ENCODE measurements around the gene UBE2J1.

Gene UBE2J1

DNA sequence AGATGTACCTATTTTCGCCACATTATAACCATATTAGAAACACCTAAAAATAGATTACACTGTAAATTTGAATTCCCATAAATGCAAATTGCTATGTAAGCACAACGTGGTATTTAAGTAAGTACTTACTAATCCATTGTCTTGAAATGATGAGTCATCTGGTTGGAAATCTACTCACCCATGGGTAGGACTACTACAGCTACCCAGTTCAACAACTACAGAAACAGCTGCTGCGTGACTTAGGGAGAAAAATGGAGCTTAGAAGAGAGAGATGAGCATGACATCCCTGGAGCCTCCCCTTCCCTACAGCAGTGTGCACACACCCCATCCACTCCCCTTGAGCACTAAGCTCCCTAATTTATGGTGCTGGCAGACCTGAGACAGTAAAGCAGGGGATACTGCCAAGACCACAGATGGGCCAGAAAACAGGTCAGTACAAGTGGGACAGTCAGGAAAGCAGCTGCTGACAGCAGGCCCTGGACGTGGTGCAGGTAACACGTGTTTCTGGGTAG lies 32.7 kb upstream of the UBE2J1 start:
- Histone ChIP-seq H3K9me3 (ENCODE audit: insufficient read depth, low read depth, low read length) (no peaks in the 10 kb centered on the region), H3K4me3 (ENCODE audit: low read length) (no peak overlapping the region), H3K27ac (ENCODE audit: low read length) (no peak overlapping the region), H3K9ac (ENCODE audit: low read depth, low read length) (no peak overlapping the region), H3K4me1 (ENCODE audit: insufficient read depth, low read length) (0 out of 2 replicates have a peak, but pooled peaks cover 6% of the 10 kb centered on the region), H3K27me3 (ENCODE audit: insufficient read depth, low read length) (no peaks in the 10 kb centered on the region), H3K36me3 (ENCODE audit: insufficient read depth, low read depth, low read length) (no peaks in the 10 kb centered on the region)

DNA sequence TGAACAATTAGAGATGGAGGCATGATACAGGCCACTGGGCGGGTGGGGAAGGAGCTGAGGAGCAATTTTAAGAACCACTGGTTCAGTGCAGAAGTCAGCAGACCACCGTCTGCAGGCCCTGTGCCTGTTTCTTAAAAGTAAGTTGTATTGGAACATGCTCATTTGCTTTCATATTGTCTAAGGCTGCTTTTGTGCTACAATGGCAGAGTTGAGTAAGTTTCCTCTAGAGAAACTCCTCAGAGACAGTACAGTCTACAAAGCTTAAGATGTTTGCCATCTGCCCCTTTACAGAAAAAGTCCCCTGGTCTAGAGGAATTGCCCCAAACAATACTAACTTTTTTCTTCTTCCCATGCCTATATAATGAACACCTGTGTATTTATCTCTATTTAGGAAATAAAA lies 28.5 kb upstream of the UBE2J1 start:
- no peaks in the 10 kb centered on the region for H3K36me3 ChIP-seq (ENCODE audit: insufficient read depth, low read depth, low read length)
- H3K4me1 ChIP-seq (ENCODE audit: insufficient read depth, low read length) = 0 out of 2 replicates have a peak, but pooled peaks cover 6% of the 10 kb centered on the region
- H3K4me3 ChIP-seq (ENCODE audit: low read length) = no peak overlapping the region
- H3K27me3 ChIP-seq (ENCODE audit: insufficient read depth, low read length) = no peaks in the 10 kb centered on the region
- no peak overlapping the region for H3K27ac ChIP-seq (ENCODE audit: low read length)
- no peak overlapping the region for H3K9ac ChIP-seq (ENCODE audit: low read depth, low read length)
- no peaks in the 10 kb centered on the region for H3K9me3 ChIP-seq (ENCODE audit: insufficient read depth, low read depth, low read length)

DNA sequence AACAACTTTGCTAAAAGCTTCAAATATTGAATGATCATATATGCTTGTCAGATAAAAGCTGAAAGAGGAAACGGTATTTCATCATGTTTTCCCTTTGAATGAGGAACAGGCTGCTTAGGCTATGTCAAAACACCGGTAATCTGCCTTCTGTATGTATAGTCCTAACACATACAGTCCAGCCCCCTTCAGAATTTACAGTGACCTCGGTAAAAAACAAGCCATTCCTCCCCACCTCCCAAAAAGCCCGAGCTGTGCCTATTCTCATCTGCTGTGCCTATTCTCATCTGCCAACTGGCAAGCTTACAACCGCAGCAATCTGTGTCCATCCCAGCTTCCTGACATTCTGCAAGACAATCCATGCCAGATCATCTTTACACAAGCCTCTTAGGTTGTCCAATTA lies 26.8 kb upstream of the UBE2J1 start:
- Histone ChIP-seq H3K4me3 (ENCODE audit: low read length) (no peak overlapping the region), H3K27me3 (ENCODE audit: insufficient read depth, low read length) (no peaks in the 10 kb centered on the region), H3K36me3 (ENCODE audit: insufficient read depth, low read depth, low read length) (no peaks in the 10 kb centered on the region), H3K4me1 (ENCODE audit: insufficient read depth, low read length) (peaks cover 4% of the 10 kb centered on the region; the same call in 1 of the 2 replicates), H3K9ac (ENCODE audit: low read depth, low read length) (no peak overlapping the region), H3K27ac (ENCODE audit: low read length) (no peak overlapping the region), H3K9me3 (ENCODE audit: insufficient read depth, low read depth, low read length) (no peaks in the 10 kb centered on the region)

DNA sequence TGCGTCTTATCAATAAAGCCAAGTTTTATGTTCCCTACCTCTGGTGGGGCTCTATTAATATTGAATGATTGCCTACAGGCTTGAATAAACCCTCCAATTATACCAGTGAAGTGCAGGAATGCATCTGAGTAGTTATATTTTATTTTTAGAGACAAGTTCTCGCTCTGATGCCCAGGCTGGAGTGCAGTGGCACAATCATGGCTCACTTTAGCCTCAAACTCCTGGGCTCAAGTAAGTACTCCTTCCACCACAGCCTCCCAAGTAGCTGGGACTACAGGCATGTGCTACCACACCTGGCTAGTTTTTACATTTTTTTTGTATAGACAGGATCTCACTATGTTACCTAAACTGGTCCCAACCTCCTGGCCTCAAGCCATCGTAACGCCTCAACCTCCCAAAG lies 26.1 kb upstream of the UBE2J1 start:
- Histone ChIP-seq H3K9ac (ENCODE audit: low read depth, low read length) (no peak overlapping the region), H3K9me3 (ENCODE audit: insufficient read depth, low read depth, low read length) (no peaks in the 10 kb centered on the region), H3K36me3 (ENCODE audit: insufficient read depth, low read depth, low read length) (no peaks in the 10 kb centered on the region), H3K4me1 (ENCODE audit: insufficient read depth, low read length) (peaks cover 4% of the 10 kb centered on the region; the same call in 1 of the 2 replicates), H3K27me3 (ENCODE audit: insufficient read depth, low read length) (no peaks in the 10 kb centered on the region), H3K4me3 (ENCODE audit: low read length) (no peak overlapping the region), H3K27ac (ENCODE audit: low read length) (no peak overlapping the region)

DNA sequence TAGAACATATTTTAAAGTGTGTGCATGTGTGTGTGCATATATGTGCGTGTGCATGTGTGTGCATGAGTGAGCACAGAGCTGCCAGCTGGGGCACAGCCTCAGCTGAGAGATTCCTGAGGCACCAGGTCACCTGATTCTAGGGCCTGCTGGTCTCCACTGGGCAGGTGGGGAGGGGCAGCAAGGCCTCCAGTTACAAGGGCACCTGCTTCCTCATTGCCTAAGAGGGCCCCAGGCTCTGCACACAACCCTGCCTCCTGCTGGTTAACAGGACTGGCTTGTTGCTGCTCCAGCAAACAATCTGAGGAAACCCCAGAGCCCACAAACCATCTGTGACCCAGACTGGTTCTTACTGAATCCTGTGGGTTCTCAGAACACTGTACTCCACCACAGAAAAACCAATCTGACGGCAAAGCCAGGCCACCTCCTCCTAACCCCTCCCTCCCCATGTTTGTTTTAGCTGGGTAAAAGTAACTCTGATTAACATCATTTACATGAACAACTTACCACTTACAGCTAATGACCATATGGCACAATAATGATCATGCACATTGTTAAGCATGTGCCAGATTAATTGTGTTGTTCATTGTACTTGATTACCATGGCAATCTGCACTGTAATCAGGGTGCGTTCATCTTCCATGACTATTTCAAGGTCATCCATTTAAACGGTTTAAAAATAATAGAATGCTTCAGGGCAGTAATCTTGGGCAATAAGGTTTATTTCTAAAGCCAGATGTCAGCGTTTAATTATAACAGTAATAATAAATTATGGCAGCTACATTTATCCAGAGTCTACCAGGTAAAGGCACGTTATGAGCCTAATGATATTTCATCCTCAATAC lies 23.1 kb upstream of the UBE2J1 start:
- Histone ChIP-seq H3K27ac (ENCODE audit: low read length) (no peak overlapping the region), H3K4me1 (ENCODE audit: insufficient read depth, low read length) (peaks cover 4% of the 10 kb centered on the region), H3K36me3 (ENCODE audit: insufficient read depth, low read depth, low read length) (peaks cover 5% of the 10 kb centered on the region; the same call in 1 of the 2 replicates), H3K4me3 (ENCODE audit: low read length) (no peak overlapping the region), H3K9ac (ENCODE audit: low read depth, low read length) (no peak overlapping the region; the same call in 1 of the 2 replicates), H3K9me3 (ENCODE audit: insufficient read depth, low read depth, low read length) (no peaks in the 10 kb centered on the region), H3K27me3 (ENCODE audit: insufficient read depth, low read length) (no peaks in the 10 kb centered on the region)

DNA sequence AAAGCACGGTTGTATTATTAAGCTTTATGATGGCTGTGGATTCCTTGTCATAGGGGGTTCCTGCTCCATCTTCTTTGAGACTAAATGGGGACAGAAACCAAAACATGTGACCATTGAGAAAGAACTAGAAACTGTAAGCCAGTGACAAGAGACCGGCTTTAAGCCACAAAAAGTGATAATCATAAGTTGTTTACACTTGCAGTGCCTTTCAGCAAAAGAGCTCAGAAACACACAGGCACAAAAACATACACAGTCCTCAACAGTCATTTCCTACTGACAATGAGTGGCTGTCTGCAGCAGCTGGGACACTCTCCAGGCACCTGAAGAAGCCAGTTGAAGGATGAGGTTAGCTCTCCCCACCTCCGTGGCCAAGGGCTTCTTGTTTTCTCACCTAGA lies 20.0 kb upstream of the UBE2J1 start:
- no peak overlapping the region for H3K9ac ChIP-seq (ENCODE audit: low read depth, low read length)
- H3K4me3 ChIP-seq (ENCODE audit: low read length) = no peak overlapping the region
- H3K27ac ChIP-seq (ENCODE audit: low read length) = no peak overlapping the region
- H3K4me1 ChIP-seq (ENCODE audit: insufficient read depth, low read length) = peaks cover 4% of the 10 kb centered on the region
- no peaks in the 10 kb centered on the region for H3K9me3 ChIP-seq (ENCODE audit: insufficient read depth, low read depth, low read length)
- peaks cover 7% of the 10 kb centered on the region; the same call in 1 of the 2 replicates for H3K36me3 ChIP-seq (ENCODE audit: insufficient read depth, low read depth, low read length)
- H3K27me3 ChIP-seq (ENCODE audit: insufficient read depth, low read length) = no peaks in the 10 kb centered on the region

DNA sequence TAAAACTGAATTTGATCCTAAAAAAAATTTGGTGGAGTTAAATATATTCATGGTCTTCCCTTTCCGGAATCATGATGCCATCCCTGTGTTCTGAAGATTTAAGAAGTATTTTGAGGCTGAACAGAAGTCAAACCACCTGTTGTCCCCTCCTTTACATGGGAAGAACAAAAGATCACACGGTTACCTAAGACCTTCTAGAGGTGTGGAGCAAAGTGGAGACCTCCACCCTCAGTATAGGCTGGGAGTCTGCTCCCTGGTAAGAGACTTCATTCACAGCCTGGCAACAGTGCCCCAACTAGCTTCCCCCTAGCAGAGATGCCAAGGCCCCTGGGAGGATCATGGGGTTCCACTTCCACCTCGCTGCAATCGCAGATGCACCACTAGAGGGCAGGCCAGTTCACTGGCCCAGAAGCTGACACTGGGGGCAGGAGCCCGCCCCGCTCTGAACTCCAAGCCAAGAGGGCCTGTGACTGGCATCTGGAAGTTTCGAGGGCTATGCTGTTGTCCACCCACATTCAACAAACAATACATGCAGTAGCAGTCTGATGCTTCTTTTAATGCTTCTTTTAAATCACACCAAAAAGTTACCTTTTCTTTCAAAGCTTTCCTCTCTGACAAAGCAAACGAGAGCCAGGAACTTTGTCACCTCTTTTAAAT lies 19.5 kb upstream of the UBE2J1 start:
- Histone ChIP-seq H3K4me1 (ENCODE audit: insufficient read depth, low read length) (peaks cover 4% of the 10 kb centered on the region), H3K27me3 (ENCODE audit: insufficient read depth, low read length) (no peaks in the 10 kb centered on the region), H3K9ac (ENCODE audit: low read depth, low read length) (no peak overlapping the region), H3K9me3 (ENCODE audit: insufficient read depth, low read depth, low read length) (no peaks in the 10 kb centered on the region), H3K27ac (ENCODE audit: low read length) (no peak overlapping the region), H3K36me3 (ENCODE audit: insufficient read depth, low read depth, low read length) (peaks cover 10% of the 10 kb centered on the region; the same call in 1 of the 2 replicates), H3K4me3 (ENCODE audit: low read length) (no peak overlapping the region)

DNA sequence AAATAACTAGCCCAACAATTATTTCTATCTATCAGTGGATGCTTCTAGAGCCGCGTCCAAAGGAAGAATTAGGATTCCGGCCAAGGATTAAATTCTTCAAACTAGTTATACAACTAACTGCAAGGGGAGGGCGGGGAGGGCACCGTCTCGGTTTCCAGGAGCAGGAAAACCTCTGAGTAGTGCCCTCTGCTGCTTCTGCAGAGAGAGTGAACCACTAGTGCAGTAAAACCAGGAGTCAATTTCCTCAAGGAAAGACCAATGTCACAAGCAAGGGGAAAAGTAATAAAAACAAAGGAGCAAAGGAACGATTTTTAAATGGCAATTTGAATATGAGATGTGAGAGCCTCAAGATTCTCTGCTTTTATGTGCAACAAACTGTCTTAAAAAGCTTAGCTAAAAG lies 16.5 kb upstream of the UBE2J1 start:
- Histone ChIP-seq H3K27me3 (ENCODE audit: insufficient read depth, low read length) (no peaks in the 10 kb centered on the region), H3K4me1 (ENCODE audit: insufficient read depth, low read length) (no peaks in the 10 kb centered on the region; the same call in 1 of the 2 replicates), H3K36me3 (ENCODE audit: insufficient read depth, low read depth, low read length) (peaks cover 10% of the 10 kb centered on the region; the same call in 1 of the 2 replicates), H3K9me3 (ENCODE audit: insufficient read depth, low read depth, low read length) (no peaks in the 10 kb centered on the region), H3K9ac (ENCODE audit: low read depth, low read length) (no peak overlapping the region), H3K27ac (ENCODE audit: low read length) (no peak overlapping the region), H3K4me3 (ENCODE audit: low read length) (no peak overlapping the region)

DNA sequence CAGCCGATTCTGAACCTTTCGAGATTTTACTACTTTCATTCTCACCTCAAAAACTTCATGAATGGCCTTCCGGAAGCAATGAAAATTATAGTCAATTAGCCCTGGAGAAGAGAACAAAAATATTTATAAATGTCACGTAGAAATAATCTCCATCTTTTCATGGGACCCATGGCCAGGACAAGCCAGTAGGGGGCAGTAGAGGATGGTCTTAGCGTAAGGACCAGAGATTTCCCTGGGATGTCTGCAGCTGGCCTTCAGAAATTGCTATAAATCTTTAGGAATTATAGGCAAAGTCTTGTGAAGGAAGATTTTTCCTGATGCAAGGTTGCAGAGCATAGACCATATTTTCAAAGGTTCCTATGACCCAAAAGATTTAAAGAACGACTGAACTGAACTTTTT lies 15.6 kb upstream of the UBE2J1 start:
- H3K9me3 ChIP-seq (ENCODE audit: insufficient read depth, low read depth, low read length) = no peaks in the 10 kb centered on the region
- no peaks in the 10 kb centered on the region for H3K27me3 ChIP-seq (ENCODE audit: insufficient read depth, low read length)
- peaks cover 10% of the 10 kb centered on the region; the same call in 1 of the 2 replicates for H3K36me3 ChIP-seq (ENCODE audit: insufficient read depth, low read depth, low read length)
- no peak overlapping the region for H3K4me3 ChIP-seq (ENCODE audit: low read length)
- H3K4me1 ChIP-seq (ENCODE audit: insufficient read depth, low read length) = no peaks in the 10 kb centered on the region; the same call in 1 of the 2 replicates
- no peak overlapping the region for H3K9ac ChIP-seq (ENCODE audit: low read depth, low read length)
- no peak overlapping the region for H3K27ac ChIP-seq (ENCODE audit: low read length)

DNA sequence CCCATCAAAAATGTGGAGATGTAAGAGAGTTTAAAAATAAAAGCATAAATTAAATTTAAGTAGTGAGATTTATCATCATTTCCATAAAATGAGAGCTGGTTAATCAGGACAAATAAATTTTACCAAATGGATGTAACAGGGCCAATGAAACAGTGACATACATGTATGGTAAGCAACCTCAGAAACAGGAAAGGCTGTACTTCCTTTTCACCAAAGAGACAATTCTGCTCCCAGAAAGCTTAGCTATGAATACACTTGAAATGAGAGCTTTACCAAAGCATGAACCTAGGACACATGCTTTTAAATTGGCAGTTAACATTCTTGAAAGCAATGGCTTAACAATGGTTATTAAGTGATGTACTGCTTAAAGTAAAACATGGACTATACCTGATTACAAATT lies 12.1 kb upstream of the UBE2J1 start:
- Histone ChIP-seq H3K4me1 (ENCODE audit: insufficient read depth, low read length) (peaks cover 1% of the 10 kb centered on the region; the same call in 1 of the 2 replicates), H3K36me3 (ENCODE audit: insufficient read depth, low read depth, low read length) (peaks cover 6% of the 10 kb centered on the region; the same call in 1 of the 2 replicates), H3K9ac (ENCODE audit: low read depth, low read length) (no peak overlapping the region), H3K27ac (ENCODE audit: low read length) (no peak overlapping the region), H3K27me3 (ENCODE audit: insufficient read depth, low read length) (no peaks in the 10 kb centered on the region), H3K9me3 (ENCODE audit: insufficient read depth, low read depth, low read length) (no peaks in the 10 kb centered on the region), H3K4me3 (ENCODE audit: low read length) (no peak overlapping the region)

DNA sequence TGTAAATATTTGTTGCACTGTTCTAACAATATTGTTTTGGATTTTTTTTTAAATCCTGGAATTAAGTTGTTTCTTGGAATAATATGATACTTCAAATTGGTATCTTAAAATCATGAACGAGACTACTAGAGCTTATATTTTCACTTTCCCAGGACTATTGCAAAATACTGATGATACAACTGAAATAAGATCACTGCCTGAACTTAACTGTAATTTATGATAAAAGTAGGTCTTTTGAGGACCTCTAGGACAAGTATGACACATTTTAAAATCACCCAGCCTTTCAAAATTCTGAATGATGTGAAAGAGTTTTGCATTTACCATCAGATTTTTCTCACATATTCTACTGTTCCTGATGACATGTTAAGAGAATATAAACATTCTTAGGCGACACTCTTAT lies 8.6 kb upstream of the UBE2J1 start:
- H3K4me3 ChIP-seq (ENCODE audit: low read length) = no peak overlapping the region
- H3K9ac ChIP-seq (ENCODE audit: low read depth, low read length) = no peak overlapping the region
- H3K4me1 ChIP-seq (ENCODE audit: insufficient read depth, low read length) = peaks cover 5% of the 10 kb centered on the region; the same call in 1 of the 2 replicates
- no peaks in the 10 kb centered on the region for H3K36me3 ChIP-seq (ENCODE audit: insufficient read depth, low read depth, low read length)
- H3K9me3 ChIP-seq (ENCODE audit: insufficient read depth, low read depth, low read length) = no peaks in the 10 kb centered on the region
- no peak overlapping the region for H3K27ac ChIP-seq (ENCODE audit: low read length)
- no peaks in the 10 kb centered on the region for H3K27me3 ChIP-seq (ENCODE audit: insufficient read depth, low read length)
